H9 (cell line): ENCODE data around the gene PSMA2. TPM values are rescaled to one million over a fixed set of nuclear protein-coding genes. Genes with fewer than 3 reads are reported as not detected.

Source experiments
- DNase-seq: peaks from one replicate; pipeline ENCODE4 v3.0.0-alpha.2; 2017
- H2AFZ ChIP-seq: one replicate; pipeline ENCODE4 v1.6.1; 2013; ENCODE audit warnings: mild to moderate bottlenecking, low read length, control low read depth, moderate library complexity
- H2AK5ac ChIP-seq: 2 replicates; pipeline ENCODE4 v1.6.1; 2013; ENCODE audit warnings: low read length, control low read depth, mixed read lengths; ENCODE audit not compliant: insufficient read length
- H2BK120ac ChIP-seq: one replicate; pipeline ENCODE4 v1.6.1; 2013; ENCODE audit warnings: low read depth, mild to moderate bottlenecking, low read length, control low read depth, inconsistent platforms; ENCODE audit not compliant: poor library complexity, severe bottlenecking
- H2BK12ac ChIP-seq: 2 replicates; pipeline ENCODE4 v1.6.1; 2013; ENCODE audit warnings: low read length, control low read depth, mixed read lengths, low read depth; ENCODE audit not compliant: insufficient read length
- H2BK15ac ChIP-seq: 2 replicates; pipeline ENCODE4 v1.6.1; 2013; ENCODE audit warnings: low read depth, low read length, control low read depth
- H2BK20ac ChIP-seq: one replicate; pipeline ENCODE4 v1.6.1; 2013; ENCODE audit warnings: low read depth, mild to moderate bottlenecking, low read length, control low read depth, inconsistent platforms; ENCODE audit not compliant: poor library complexity, severe bottlenecking
- H2BK5ac ChIP-seq: 2 replicates; pipeline ENCODE4 v1.6.1; 2013; ENCODE audit warnings: low read length, control low read depth, mixed read lengths; ENCODE audit not compliant: insufficient read length
- H3K14ac ChIP-seq: 2 replicates; pipeline ENCODE4 v1.6.1; 2013; ENCODE audit warnings: low read length, control low read depth; ENCODE audit not compliant: insufficient read depth
- H3K18ac ChIP-seq: 2 replicates; pipeline ENCODE4 v1.6.1; 2013; ENCODE audit warnings: low read depth, mild to moderate bottlenecking, mixed read lengths, low read length, control low read depth; ENCODE audit not compliant: insufficient read length
- H3K23ac ChIP-seq: 2 replicates; pipeline ENCODE4 v1.6.1; 2013; ENCODE audit warnings: low read length, control low read depth, mixed read lengths, low read depth; ENCODE audit not compliant: insufficient read length
- H3K23me2 ChIP-seq: 2 replicates; pipeline ENCODE4 v1.6.1; 2013; ENCODE audit warnings: low read depth, mild to moderate bottlenecking, mixed read lengths, low read length, control low read depth; ENCODE audit not compliant: insufficient read length, poor library complexity, severe bottlenecking
- H3K27ac ChIP-seq: 2 replicates; pipeline ENCODE4 v1.5.1; 2013; ENCODE audit warnings: low read length, control low read depth, mixed read lengths, low read depth; ENCODE audit not compliant: insufficient read length
- H3K27me3 ChIP-seq: 2 replicates; pipeline ENCODE4 v1.6.1; 2013; ENCODE audit warnings: low read length, control low read depth, inconsistent platforms; ENCODE audit not compliant: insufficient read depth
- H3K4ac ChIP-seq: 2 replicates; pipeline ENCODE4 v1.6.1; 2013; ENCODE audit warnings: low read depth, mild to moderate bottlenecking, control low read depth, inconsistent platforms, low read length, moderate library complexity
- H3K4me1 ChIP-seq: 2 replicates; pipeline ENCODE4 v1.6.1; 2013; ENCODE audit warnings: low read length, control low read depth, inconsistent platforms; ENCODE audit not compliant: insufficient read depth
- H3K4me2 ChIP-seq: 2 replicates; pipeline ENCODE4 v1.6.1; 2013; ENCODE audit warnings: low read length, control low read depth, mixed read lengths; ENCODE audit not compliant: insufficient read length, insufficient read depth
- H3K56ac ChIP-seq: 2 replicates; pipeline ENCODE4 v1.6.1; 2013; ENCODE audit warnings: low read depth, mild to moderate bottlenecking, mixed read lengths, low read length, control low read depth; ENCODE audit not compliant: insufficient read length
- H3K79me1 ChIP-seq: 2 replicates; pipeline ENCODE4 v1.6.1; 2013; ENCODE audit warnings: low read depth, mild to moderate bottlenecking, moderate library complexity, low read length, control low read depth, inconsistent platforms; ENCODE audit not compliant: insufficient read depth, poor library complexity, severe bottlenecking
- H3K79me2 ChIP-seq: 2 replicates; pipeline ENCODE4 v1.6.1; 2013; ENCODE audit warnings: low read length, control low read depth, inconsistent platforms; ENCODE audit not compliant: insufficient read depth
- H3K9ac ChIP-seq: 2 replicates; pipeline ENCODE4 v1.6.1; 2013; ENCODE audit warnings: low read length, control low read depth, mixed read lengths; ENCODE audit not compliant: insufficient read length; ENCODE audit errors: extremely low read depth
- H3K9me3 ChIP-seq: one replicate; pipeline ENCODE4 v1.6.1; 2013; ENCODE audit warnings: low read depth, low read length, inconsistent platforms; ENCODE audit not compliant: control insufficient read depth
- H3T11ph ChIP-seq: one replicate; pipeline ENCODE4 v1.6.1; 2013; ENCODE audit warnings: mild to moderate bottlenecking, low read length, control low read depth, inconsistent platforms
- H4K20me1 ChIP-seq: one replicate; pipeline ENCODE4 v1.6.1; 2013; ENCODE audit not compliant: control insufficient read depth, insufficient read length, insufficient read depth
- H4K5ac ChIP-seq: 2 replicates; pipeline ENCODE4 v1.6.1; 2013; ENCODE audit warnings: low read depth, mild to moderate bottlenecking, mixed read lengths, low read length, control low read depth; ENCODE audit not compliant: insufficient read length
- H4K8ac ChIP-seq: replicated peaks from 2 replicates; pipeline ENCODE4 v1.6.1; 2013; ENCODE audit warnings: low read length, control low read depth, mixed read lengths, low read depth; ENCODE audit not compliant: insufficient read length
- H4K91ac ChIP-seq: 2 replicates; pipeline ENCODE4 v1.6.1; 2013; ENCODE audit warnings: low read depth, mild to moderate bottlenecking, moderate library complexity, mixed read lengths, low read length, control low read depth; ENCODE audit not compliant: insufficient read length
- H3K27ac Mint-ChIP-seq, 3 experiments: 2 replicates in 2 of 3; 3 replicates in 1 of 3; pipeline ENCODE4 v1.8.0; 2020 to 2021; ENCODE audit warnings: mixed read lengths in 3 of 3, mild to moderate bottlenecking in 1 of 3, moderate library complexity in 1 of 3
- H3K27me3 Mint-ChIP-seq: 2 replicates; pipeline ENCODE4 v1.8.0; 2021; ENCODE audit warnings: low read depth, mild to moderate bottlenecking, moderate library complexity, mixed read lengths
- H3K36me3 Mint-ChIP-seq, 3 experiments: 2 replicates in 2 of 3; 3 replicates in 1 of 3; pipeline ENCODE4 v1.8.0; 2020 to 2021; ENCODE audit warnings: low read depth in 3 of 3, mixed read lengths in 3 of 3; ENCODE audit not compliant: insufficient read depth in 1 of 3
- H3K4me1 Mint-ChIP-seq, 2 experiments: 2 replicates each; pipeline ENCODE4 v1.8.0; 2020; ENCODE audit warnings: mixed read lengths in 2 of 2
- H3K4me3 Mint-ChIP-seq, 2 experiments: 2 replicates in 1 of 2; 3 replicates in 1 of 2; pipeline ENCODE4 v1.8.0; 2020 to 2021; ENCODE audit warnings: mild to moderate bottlenecking in 2 of 2, mixed read lengths in 2 of 2, moderate library complexity in 1 of 2
- H3K9me3 Mint-ChIP-seq, 2 experiments: 2 replicates in 1 of 2; 3 replicates in 1 of 2; pipeline ENCODE4 v1.8.0; 2020; ENCODE audit warnings: mild to moderate bottlenecking in 2 of 2, mixed read lengths in 2 of 2, moderate library complexity in 1 of 2
- CTCF ChIP-seq: fragments of 200-600 bp; sonication (generic); conservative IDR thresholded peaks from 3 replicates; pipeline ENCODE4 v1.8.0; 2021; ENCODE audit warnings: antibody characterized with exemption, mild to moderate bottlenecking
- WGBS: extraction: QIAGEN DNeasy Blood & Tissue Kit; methylation state at CpG from one replicate; pipeline ENCODE4 v1.1.7; 2013; ENCODE audit warnings: missing lambda C conversion rate, low lambda C conversion rate, mixed read lengths; ENCODE audit not compliant: insufficient read length; ENCODE audit errors: extremely low coverage; 5-methylcytosine and 5-hydroxymethylcytosine counted together
- total RNA-seq: library from RNA; stranded (reverse); gene quantifications from 2 replicates; pipeline ENCODE4 v1.2.1, GENCODE V29; 2021

The PSMA2 gene
- total RNA-seq, 1 experiment from 2014 or later: 227 TPM

GRCh38 chr7:42980514-42980913 lies 48.5 kb upstream of the PSMA2 start:
- no peak overlapping the region for H2BK5ac ChIP-seq
- H3K9me3 ChIP-seq: no peaks in the 10 kb centered on the region
- no peak overlapping the region for H3K14ac ChIP-seq
- no peak overlapping the region for H3K27ac ChIP-seq
- no CpG with 5 or more reads among the region's 3 CpGs for WGBS
- no peak overlapping the region for H3K23ac ChIP-seq
- DNase-seq: no peak
- Mint-ChIP-seq H3K36me3 (peaks cover 0 to 7% (median 0%) of the 10 kb centered on the region in 3 experiments; a peak in 2 of 7 replicates), H3K4me3 (no peak overlapping the region), H3K4me1 (no peaks in the 10 kb centered on the region), H3K27ac (no peak overlapping the region), H3K9me3 (peaks cover 6 to 10% of the 10 kb centered on the region in 2 experiments; a peak in 4 of 5 replicates), H3K27me3 (no peaks in the 10 kb centered on the region)
- H2BK120ac ChIP-seq: no peak overlapping the region
- H3K27me3 ChIP-seq: no peaks in the 10 kb centered on the region
- no peak overlapping the region for H3K4ac ChIP-seq
- no peak overlapping the region for H2BK12ac ChIP-seq
- H4K8ac ChIP-seq: no peak overlapping the region
- no peak overlapping the region for H2BK20ac ChIP-seq
- no peaks in the 10 kb centered on the region for H4K20me1 ChIP-seq
- no peak overlapping the region for H2BK15ac ChIP-seq
- no peak overlapping the region for H3K18ac ChIP-seq
- no peak overlapping the region for H4K5ac ChIP-seq
- H3K79me1 ChIP-seq: no peaks in the 10 kb centered on the region
- no peaks in the 10 kb centered on the region; the same call in none of the 2 replicates for H3K4me1 ChIP-seq
- H3T11ph ChIP-seq: no peak overlapping the region
- H2AK5ac ChIP-seq: no peak overlapping the region
- H3K4me2 ChIP-seq: no peak overlapping the region
- H4K91ac ChIP-seq: no peak overlapping the region
- H3K56ac ChIP-seq: no peak overlapping the region
- no peak overlapping the region for H3K9ac ChIP-seq
- no peaks in the 10 kb centered on the region for H3K23me2 ChIP-seq
- TF ChIP-seq CTCF: no peak
- H2AFZ ChIP-seq: no peak overlapping the region
- H3K79me2 ChIP-seq: no peaks in the 10 kb centered on the region
